Karpas-422 (cell line): Measurements from ENCODE around the gene NKAIN2. TPM values are rescaled to one million over a fixed set of nuclear protein-coding genes. Genes with fewer than 3 reads are reported as not detected.

Experiments
- DNase-seq: peaks from one replicate; pipeline ENCODE4 v3.0.0-alpha.2; 2015
- H2AFZ ChIP-seq: fragments of 200-600 bp; sonication (generic); 2 replicates; pipeline ENCODE4 v1.6.1; 2014; ENCODE audit warnings: antibody characterized with exemption, low read length, mixed read lengths
- H3K27ac ChIP-seq: fragments of 200-600 bp; sonication (generic); 2 replicates; pipeline ENCODE4 v1.5.1; 2014; ENCODE audit warnings: mild to moderate bottlenecking, low read length, moderate library complexity
- H3K27me3 ChIP-seq: fragments of 200-600 bp; sonication (generic); 2 replicates; pipeline ENCODE4 v1.6.1; 2014; ENCODE audit warnings: low read length, mixed read lengths
- H3K36me3 ChIP-seq: fragments of 200-600 bp; sonication (generic); 2 replicates; pipeline ENCODE4 v1.6.1; 2014; ENCODE audit warnings: low read length, mixed read lengths; ENCODE audit not compliant: insufficient read depth
- H3K4me1 ChIP-seq: fragments of 200-600 bp; sonication (generic); 2 replicates; pipeline ENCODE4 v1.6.1; 2014; ENCODE audit warnings: mild to moderate bottlenecking, low read length, mixed read lengths
- H3K4me2 ChIP-seq: fragments of 200-600 bp; sonication (generic); 2 replicates; pipeline ENCODE4 v1.6.1; 2014; ENCODE audit warnings: low read length, low read depth, mild to moderate bottlenecking; ENCODE audit not compliant: poor library complexity, severe bottlenecking
- H3K4me3 ChIP-seq: fragments of 200-600 bp; sonication (generic); 2 replicates; pipeline ENCODE4 v1.5.1; 2014; ENCODE audit warnings: mild to moderate bottlenecking, antibody characterized with exemption, low read length, mixed read lengths
- H3K79me2 ChIP-seq: fragments of 200-600 bp; sonication (generic); 2 replicates; pipeline ENCODE4 v1.6.1; 2014; ENCODE audit warnings: mild to moderate bottlenecking, low read length, mixed read lengths
- H3K9ac ChIP-seq: fragments of 200-600 bp; sonication (generic); 2 replicates; pipeline ENCODE4 v1.6.0; 2014; ENCODE audit warnings: low read length
- H3K9me2 ChIP-seq: fragments of 200-600 bp; sonication (generic), shearing (Covaris generic); replicated peaks from 2 replicates; pipeline ENCODE4 v1.6.0; 2014; ENCODE audit warnings: mild to moderate bottlenecking, low read length, moderate library complexity; ENCODE audit not compliant: insufficient read depth
- H3K9me3 ChIP-seq: fragments of 300-700, 200-600 bp; sonication (generic); 2 replicates; pipeline ENCODE4 v1.6.1; 2014; ENCODE audit warnings: low read length, mixed read lengths
- H4K20me1 ChIP-seq: fragments of 200-600 bp; sonication (generic); 2 replicates; pipeline ENCODE4 v1.6.1; 2014; ENCODE audit warnings: mild to moderate bottlenecking, antibody characterized with exemption, low read length, low read depth; ENCODE audit not compliant: insufficient read depth
- total RNA-seq: library from RNA; depleted of rRNA; stranded (reverse); fragments of >200 nt; shearing (Covaris generic); gene quantifications from 2 replicates; pipeline ENCODE4 v1.2.3, GENCODE V29; 2014; ENCODE audit warnings: low replicate concordance

The NKAIN2 gene
- total RNA-seq, 1 experiment from 2014 or later = not detected

DNA sequence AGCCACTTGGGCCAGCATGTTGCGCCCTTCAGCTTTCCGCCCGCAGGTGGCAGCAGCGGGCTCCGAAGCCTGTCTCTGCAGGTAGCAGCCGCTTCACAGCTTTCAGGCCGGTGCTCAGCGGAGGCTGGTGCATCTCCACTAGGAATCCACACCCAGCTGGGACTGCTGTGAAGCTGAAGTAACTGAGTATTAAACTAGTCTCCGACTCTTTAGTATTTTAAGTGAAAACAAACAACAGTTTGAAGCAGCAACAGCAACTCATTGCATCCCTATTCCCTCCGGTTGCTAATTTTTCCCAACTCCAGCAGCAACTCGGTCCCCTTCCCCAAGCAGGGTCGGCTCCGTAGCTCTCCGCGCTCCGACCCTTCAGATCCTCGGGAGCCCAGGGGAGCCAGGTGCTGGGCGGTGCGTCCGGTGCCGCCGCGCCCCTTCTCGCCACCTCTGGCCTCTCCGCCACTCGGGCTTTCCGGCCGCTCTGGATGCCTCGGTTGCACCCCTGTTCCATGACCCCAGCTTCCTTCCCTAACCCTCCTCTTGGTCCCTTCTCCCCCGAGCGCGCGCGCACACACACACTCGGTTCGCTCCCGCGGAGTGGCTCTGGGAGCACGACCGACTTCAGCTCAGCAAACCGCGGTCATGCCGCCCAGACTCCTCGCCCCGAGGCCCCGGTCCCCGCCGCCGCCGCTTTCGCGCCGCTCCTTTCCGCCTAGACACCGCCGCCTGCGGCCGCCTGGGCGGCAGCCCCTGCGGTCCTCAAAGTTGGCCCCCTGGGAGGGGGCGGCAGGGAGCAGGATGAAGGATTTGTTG is 765 bp upstream of the NKAIN2 start:
- no peaks in the 10 kb centered on the region for H4K20me1 ChIP-seq
- no peaks in the 10 kb centered on the region for H3K4me1 ChIP-seq
- H3K27ac ChIP-seq = no peak overlapping the region
- peak; percentile 84 for DNase-seq
- no peaks in the 10 kb centered on the region for H3K27me3 ChIP-seq
- no peak overlapping the region for H2AFZ ChIP-seq
- no peaks in the 10 kb centered on the region for H3K9me2 ChIP-seq
- H3K9ac ChIP-seq = no peak overlapping the region
- no peak overlapping the region for H3K4me3 ChIP-seq
- no peak overlapping the region for H3K4me2 ChIP-seq
- H3K79me2 ChIP-seq = no peaks in the 10 kb centered on the region
- no peaks in the 10 kb centered on the region for H3K36me3 ChIP-seq
- no peaks in the 10 kb centered on the region for H3K9me3 ChIP-seq

DNA sequence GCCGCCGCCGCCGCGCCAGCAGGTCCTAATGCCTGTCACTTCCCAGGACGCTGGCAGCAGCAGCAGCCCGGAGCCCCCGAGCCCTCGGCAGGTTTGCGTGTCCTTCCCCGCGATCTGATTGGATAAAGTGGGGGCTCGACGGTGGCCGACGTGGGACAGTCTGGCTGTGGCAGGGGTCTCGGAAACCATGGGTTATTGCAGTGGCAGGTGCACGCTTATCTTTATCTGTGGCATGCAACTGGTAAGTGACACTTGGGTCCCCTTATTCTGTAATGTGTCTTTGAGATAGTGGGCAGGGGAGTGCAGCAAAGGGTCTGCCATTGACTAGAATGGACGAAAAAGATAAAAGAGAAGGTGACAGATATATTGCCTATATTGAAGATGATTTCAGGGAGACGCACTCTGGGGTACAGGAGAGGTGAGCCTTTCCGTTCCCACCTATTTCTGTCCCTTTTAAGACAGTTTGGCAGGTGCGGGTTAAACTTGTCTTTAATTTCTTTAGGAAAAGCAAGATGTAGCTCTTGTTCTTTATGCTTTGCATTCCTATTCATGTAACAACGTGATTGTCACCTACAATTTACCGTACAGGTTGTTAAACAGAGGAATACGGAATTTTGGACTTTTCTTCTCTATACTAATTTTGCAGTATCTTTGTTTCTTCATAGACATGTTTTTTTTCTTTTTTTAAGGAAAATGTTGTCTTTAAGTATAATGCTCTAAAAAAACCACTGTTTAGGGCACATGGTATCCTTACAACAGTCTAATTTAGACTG is 535 bp downstream of the NKAIN2 start:
- Histone ChIP-seq H3K79me2 (no peaks in the 10 kb centered on the region), H3K9ac (no peak overlapping the region), H3K4me1 (no peaks in the 10 kb centered on the region), H3K4me2 (no peak overlapping the region), H3K36me3 (no peaks in the 10 kb centered on the region), H3K4me3 (no peak overlapping the region), H3K9me3 (no peaks in the 10 kb centered on the region), H2AFZ (no peak overlapping the region), H3K27ac (no peak overlapping the region), H3K27me3 (no peaks in the 10 kb centered on the region), H3K9me2 (no peaks in the 10 kb centered on the region), H4K20me1 (no peaks in the 10 kb centered on the region)
- DNase-seq = no peak

DNA sequence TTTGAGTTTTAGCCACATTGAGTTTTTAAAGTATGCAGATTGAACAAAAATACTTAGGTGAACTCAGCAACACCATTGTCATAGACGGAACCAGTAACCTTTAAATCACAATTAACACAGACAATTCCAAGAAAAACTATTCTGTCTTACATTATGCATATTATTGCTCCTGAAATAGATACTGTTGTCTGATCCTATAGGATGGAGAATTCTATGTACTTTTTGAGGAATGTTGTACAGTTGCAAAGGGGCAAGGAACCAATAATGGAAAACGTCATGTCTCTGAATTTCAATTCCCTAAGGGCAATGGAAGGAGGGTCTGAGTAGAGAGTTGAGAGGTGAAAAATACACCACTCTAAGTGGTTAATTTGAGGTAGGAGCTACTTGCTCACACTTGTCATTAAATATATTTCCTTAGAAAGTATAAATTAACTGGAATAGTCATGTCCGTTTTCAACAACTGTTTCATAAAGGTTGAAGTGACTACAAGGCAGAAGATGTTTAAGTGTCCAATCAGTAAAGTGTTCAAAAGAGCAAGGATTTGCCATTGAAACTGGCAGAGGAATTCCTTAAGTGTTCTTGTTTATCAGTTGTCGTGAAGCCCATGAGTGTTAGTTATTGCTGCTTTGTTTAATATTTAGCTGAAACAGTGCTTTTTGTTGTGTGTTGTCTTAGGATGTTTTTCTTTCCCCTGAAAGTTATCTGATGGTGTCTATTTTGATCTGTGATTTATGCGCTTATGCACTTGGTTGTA is 1.3 kb downstream of the NKAIN2 start:
- no peaks in the 10 kb centered on the region for H3K36me3 ChIP-seq
- H3K4me2 ChIP-seq = no peak overlapping the region
- H3K4me1 ChIP-seq = no peaks in the 10 kb centered on the region
- H3K4me3 ChIP-seq = no peak overlapping the region
- no peak overlapping the region for H3K27ac ChIP-seq
- no peaks in the 10 kb centered on the region for H3K79me2 ChIP-seq
- no peak overlapping the region for H2AFZ ChIP-seq
- no peaks in the 10 kb centered on the region for H4K20me1 ChIP-seq
- no peak overlapping the region for H3K9ac ChIP-seq
- H3K9me2 ChIP-seq = no peaks in the 10 kb centered on the region
- H3K27me3 ChIP-seq = no peaks in the 10 kb centered on the region
- H3K9me3 ChIP-seq = no peaks in the 10 kb centered on the region
- DNase-seq = no peak

DNA sequence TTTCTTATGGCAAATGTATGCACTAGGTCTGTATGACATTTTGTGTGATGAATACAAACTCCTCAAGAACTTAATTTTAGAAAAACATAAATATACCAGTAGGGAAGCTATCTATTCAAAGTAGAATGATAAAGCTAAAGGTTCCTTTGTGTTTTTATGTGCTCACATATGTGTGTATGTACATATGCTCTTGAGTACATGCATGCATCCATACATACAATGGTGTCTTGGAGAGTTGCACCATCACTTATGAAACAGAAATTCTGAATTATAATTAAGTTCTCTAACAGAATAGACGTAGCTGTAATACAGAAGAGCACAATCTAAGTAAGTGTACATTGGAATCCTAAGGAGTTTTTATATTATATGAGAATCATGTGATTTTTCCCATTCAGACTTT is 2.3 kb downstream of the NKAIN2 start:
- H4K20me1 ChIP-seq = no peaks in the 10 kb centered on the region
- H3K9me2 ChIP-seq = no peaks in the 10 kb centered on the region
- no peaks in the 10 kb centered on the region for H3K4me1 ChIP-seq
- H3K4me3 ChIP-seq = no peak overlapping the region
- no peak overlapping the region for H3K4me2 ChIP-seq
- no peaks in the 10 kb centered on the region for H3K9me3 ChIP-seq
- no peak overlapping the region for H3K27ac ChIP-seq
- no peak overlapping the region for H3K9ac ChIP-seq
- DNase-seq = no peak
- no peaks in the 10 kb centered on the region for H3K27me3 ChIP-seq
- H3K36me3 ChIP-seq = no peaks in the 10 kb centered on the region
- H2AFZ ChIP-seq = no peak overlapping the region
- H3K79me2 ChIP-seq = no peaks in the 10 kb centered on the region

DNA sequence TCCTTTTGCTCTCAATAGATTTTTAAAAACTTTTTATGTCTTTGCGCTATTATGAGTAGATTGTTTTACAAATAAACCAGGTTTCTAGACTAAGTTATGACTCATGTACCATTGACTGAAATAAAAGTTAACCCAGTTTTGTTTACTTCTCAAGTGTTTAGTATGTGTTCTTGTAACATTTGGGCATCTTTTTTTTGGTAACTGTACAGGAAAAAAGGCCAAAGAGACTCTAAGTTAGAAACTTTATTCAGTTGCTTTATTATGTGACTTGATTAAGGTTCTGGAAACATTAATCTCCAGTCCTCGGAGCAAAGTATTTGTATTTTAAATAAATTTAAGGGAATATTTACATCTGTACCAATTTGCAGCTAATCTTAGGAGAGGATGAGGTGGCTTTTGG is 2.9 kb downstream of the NKAIN2 start:
- Histone ChIP-seq H4K20me1 (no peaks in the 10 kb centered on the region), H3K9me3 (no peaks in the 10 kb centered on the region), H3K9me2 (no peaks in the 10 kb centered on the region), H3K4me2 (no peak overlapping the region), H3K27ac (no peak overlapping the region), H2AFZ (no peak overlapping the region), H3K9ac (no peak overlapping the region), H3K4me3 (no peak overlapping the region), H3K4me1 (no peaks in the 10 kb centered on the region), H3K79me2 (no peaks in the 10 kb centered on the region), H3K27me3 (no peaks in the 10 kb centered on the region), H3K36me3 (no peaks in the 10 kb centered on the region)
- no peak for DNase-seq

DNA sequence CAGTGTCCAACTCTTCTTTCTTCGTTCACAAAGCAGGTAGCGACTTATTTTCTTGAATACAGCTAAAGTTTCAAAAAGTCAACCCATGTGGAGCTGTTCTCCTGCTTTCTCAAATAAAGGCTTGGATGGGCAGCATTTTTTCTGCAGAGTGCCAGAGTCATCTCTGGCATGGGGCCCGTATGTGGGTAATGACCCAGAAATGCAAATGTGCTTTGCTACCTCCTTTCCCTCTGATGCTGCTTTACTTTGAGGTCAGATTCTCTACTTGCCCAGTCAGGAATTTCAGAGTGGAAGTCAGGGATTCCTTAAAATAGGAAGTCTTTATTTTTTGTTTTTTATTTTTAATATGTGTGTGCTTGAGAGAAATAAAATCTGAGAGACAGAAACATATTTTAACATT is 4.9 kb downstream of the NKAIN2 start:
- Histone ChIP-seq H2AFZ (no peak overlapping the region), H3K9me2 (no peaks in the 10 kb centered on the region; the same call in 1 of the 2 replicates), H4K20me1 (no peaks in the 10 kb centered on the region), H3K36me3 (no peaks in the 10 kb centered on the region), H3K9ac (no peak overlapping the region), H3K4me3 (no peak overlapping the region), H3K4me1 (no peaks in the 10 kb centered on the region), H3K27me3 (no peaks in the 10 kb centered on the region), H3K4me2 (no peak overlapping the region), H3K27ac (no peak overlapping the region), H3K9me3 (no peaks in the 10 kb centered on the region), H3K79me2 (no peaks in the 10 kb centered on the region)
- no peak for DNase-seq

DNA sequence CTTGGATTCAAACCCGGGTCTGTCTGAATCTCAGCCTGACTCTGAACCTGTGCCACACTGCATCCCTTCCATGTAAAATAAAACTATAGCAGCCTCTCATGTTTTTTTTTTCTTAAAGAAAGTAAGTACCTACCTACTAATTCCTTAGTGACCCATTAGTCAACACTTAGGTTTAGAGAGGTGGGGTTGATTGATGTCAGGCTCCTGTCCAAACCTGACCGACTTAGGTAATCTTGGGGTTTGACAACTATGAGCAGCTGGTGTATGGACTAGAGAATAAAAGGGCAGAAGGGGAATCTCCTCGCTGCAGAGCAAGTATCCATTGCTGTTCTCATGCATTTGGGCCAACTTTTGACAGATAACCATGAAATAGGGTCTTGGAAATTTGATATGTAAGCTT is 6.5 kb downstream of the NKAIN2 start:
- no peak for DNase-seq
- Histone ChIP-seq H3K9me2 (no peaks in the 10 kb centered on the region; the same call in 1 of the 2 replicates), H3K4me1 (no peaks in the 10 kb centered on the region), H2AFZ (no peak overlapping the region), H3K4me3 (no peak overlapping the region), H3K79me2 (no peaks in the 10 kb centered on the region), H3K4me2 (no peak overlapping the region), H4K20me1 (no peaks in the 10 kb centered on the region), H3K9me3 (no peaks in the 10 kb centered on the region), H3K27me3 (no peaks in the 10 kb centered on the region), H3K36me3 (no peaks in the 10 kb centered on the region), H3K9ac (no peak overlapping the region), H3K27ac (no peak overlapping the region)

DNA sequence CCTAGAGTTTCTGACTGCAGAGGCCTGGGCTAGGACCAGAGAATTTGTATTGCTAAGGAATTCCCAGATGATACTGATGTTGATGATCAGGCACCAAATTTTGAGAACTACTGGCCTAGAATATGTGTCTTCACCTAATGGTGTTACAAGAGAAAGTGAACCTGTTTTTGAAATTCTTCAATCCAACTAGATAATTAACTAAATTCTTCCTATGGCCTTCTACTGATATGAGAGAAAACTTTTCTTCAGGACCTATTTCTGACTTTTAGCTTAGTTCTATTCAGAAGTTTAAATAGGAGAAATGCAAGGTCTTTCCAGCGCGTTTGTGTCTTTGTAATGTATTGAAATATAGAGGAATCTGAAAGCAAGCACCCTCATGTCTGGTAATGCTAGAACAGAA is 7.3 kb downstream of the NKAIN2 start:
- Histone ChIP-seq H3K4me1 (no peaks in the 10 kb centered on the region), H3K9me3 (no peaks in the 10 kb centered on the region), H3K27me3 (no peaks in the 10 kb centered on the region), H3K4me2 (no peak overlapping the region), H4K20me1 (no peaks in the 10 kb centered on the region), H3K4me3 (no peak overlapping the region), H2AFZ (no peak overlapping the region), H3K36me3 (no peaks in the 10 kb centered on the region), H3K79me2 (no peaks in the 10 kb centered on the region), H3K27ac (no peak overlapping the region), H3K9me2 (no peaks in the 10 kb centered on the region; the same call in 1 of the 2 replicates), H3K9ac (no peak overlapping the region)
- no peak for DNase-seq
